Liver (tissue), 3 donors: ENCODE measurements around the gene RPTOR.

Experiments used
- EGR1 ChIP-seq, 2 donors: IDR thresholded peaks; 2 replicates each; pipeline ENCODE4 v1.6.1; 2016 to 2018; ENCODE audit warnings: antibody characterized with exemption in 2 of 2, low read depth in 2 of 2
- FOXA1 ChIP-seq: IDR thresholded peaks from 2 replicates; pipeline ENCODE4 v1.6.1; 2016; ENCODE audit warnings: antibody characterized with exemption
- GABPA ChIP-seq, 2 donors: IDR thresholded peaks in 1 of 2; conservative IDR thresholded peaks in 1 of 2; 2 replicates each; pipeline ENCODE4 v1.6.1; 2016; ENCODE audit warnings: antibody characterized with exemption in 2 of 2, mild to moderate bottlenecking in 1 of 2, moderate library complexity in 1 of 2
- RAD21 ChIP-seq, 2 donors: IDR thresholded peaks; 2 replicates each; pipeline ENCODE4 v1.6.1; 2016; ENCODE audit warnings: antibody characterized with exemption in 2 of 2, mild to moderate bottlenecking in 2 of 2
- SP1 ChIP-seq: IDR thresholded peaks from 2 replicates; pipeline ENCODE4 v1.6.1; 2018; ENCODE audit warnings: antibody characterized with exemption, mild to moderate bottlenecking
- TAF1 ChIP-seq: conservative IDR thresholded peaks from 2 replicates; pipeline ENCODE4 v1.6.1; 2016; ENCODE audit warnings: antibody characterized with exemption, mild to moderate bottlenecking
- TF ChIP-seq, protein P1 (sequence below): fragments of 150-350 bp; IDR thresholded peaks from 2 replicates; pipeline ENCODE4 v1.5.1; 2017; ENCODE audit warnings: improper control_type of control experiment, low read depth, low read length; ENCODE audit not compliant: missing input control
- TF ChIP-seq, protein P2 (sequence below): IDR thresholded peaks from 2 replicates; pipeline ENCODE4 v1.6.1; 2016; ENCODE audit warnings: antibody characterized with exemption, mild to moderate bottlenecking
- donor health status: healthy.
- donor health status: healthy.

DNA sequence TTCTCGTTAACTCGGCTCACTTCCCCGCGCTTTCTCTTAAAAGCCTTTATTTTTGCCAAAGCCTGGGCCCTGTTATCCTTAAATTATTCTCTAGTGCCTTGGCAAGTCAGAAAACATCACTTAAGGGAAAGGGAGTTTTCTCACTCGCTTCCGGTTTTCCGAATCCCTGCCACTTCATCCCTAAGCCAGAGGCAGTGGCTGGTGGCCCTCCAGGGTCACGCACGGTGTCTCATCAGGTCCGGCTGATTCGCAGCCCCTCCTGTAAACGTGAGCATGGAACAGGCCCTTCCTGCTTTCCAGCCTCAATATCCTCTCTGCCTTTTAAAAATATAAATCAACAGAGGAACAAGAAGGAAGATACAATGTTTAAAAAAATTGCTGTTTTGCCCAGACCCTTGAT is 304.5 kb downstream of the RPTOR start:
- TF ChIP-seq, protein P1, sequence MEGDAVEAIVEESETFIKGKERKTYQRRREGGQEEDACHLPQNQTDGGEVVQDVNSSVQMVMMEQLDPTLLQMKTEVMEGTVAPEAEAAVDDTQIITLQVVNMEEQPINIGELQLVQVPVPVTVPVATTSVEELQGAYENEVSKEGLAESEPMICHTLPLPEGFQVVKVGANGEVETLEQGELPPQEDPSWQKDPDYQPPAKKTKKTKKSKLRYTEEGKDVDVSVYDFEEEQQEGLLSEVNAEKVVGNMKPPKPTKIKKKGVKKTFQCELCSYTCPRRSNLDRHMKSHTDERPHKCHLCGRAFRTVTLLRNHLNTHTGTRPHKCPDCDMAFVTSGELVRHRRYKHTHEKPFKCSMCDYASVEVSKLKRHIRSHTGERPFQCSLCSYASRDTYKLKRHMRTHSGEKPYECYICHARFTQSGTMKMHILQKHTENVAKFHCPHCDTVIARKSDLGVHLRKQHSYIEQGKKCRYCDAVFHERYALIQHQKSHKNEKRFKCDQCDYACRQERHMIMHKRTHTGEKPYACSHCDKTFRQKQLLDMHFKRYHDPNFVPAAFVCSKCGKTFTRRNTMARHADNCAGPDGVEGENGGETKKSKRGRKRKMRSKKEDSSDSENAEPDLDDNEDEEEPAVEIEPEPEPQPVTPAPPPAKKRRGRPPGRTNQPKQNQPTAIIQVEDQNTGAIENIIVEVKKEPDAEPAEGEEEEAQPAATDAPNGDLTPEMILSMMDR: no peak
- TF ChIP-seq, protein P2, sequence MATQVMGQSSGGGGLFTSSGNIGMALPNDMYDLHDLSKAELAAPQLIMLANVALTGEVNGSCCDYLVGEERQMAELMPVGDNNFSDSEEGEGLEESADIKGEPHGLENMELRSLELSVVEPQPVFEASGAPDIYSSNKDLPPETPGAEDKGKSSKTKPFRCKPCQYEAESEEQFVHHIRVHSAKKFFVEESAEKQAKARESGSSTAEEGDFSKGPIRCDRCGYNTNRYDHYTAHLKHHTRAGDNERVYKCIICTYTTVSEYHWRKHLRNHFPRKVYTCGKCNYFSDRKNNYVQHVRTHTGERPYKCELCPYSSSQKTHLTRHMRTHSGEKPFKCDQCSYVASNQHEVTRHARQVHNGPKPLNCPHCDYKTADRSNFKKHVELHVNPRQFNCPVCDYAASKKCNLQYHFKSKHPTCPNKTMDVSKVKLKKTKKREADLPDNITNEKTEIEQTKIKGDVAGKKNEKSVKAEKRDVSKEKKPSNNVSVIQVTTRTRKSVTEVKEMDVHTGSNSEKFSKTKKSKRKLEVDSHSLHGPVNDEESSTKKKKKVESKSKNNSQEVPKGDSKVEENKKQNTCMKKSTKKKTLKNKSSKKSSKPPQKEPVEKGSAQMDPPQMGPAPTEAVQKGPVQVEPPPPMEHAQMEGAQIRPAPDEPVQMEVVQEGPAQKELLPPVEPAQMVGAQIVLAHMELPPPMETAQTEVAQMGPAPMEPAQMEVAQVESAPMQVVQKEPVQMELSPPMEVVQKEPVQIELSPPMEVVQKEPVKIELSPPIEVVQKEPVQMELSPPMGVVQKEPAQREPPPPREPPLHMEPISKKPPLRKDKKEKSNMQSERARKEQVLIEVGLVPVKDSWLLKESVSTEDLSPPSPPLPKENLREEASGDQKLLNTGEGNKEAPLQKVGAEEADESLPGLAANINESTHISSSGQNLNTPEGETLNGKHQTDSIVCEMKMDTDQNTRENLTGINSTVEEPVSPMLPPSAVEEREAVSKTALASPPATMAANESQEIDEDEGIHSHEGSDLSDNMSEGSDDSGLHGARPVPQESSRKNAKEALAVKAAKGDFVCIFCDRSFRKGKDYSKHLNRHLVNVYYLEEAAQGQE: no peak
- TF ChIP-seq GABPA (IDR thresholded peaks at IDR 0.05 in 1 of 2, conservative IDR thresholded peaks at IDR 0.05 in 1 of 2): no peak
- TF ChIP-seq SP1: no peak
- no peak for TF ChIP-seq FOXA1
- no peak for TF ChIP-seq RAD21 (IDR thresholded peaks at IDR 0.05)
- TF ChIP-seq TAF1: no peak
- no peak for TF ChIP-seq EGR1 (IDR thresholded peaks at IDR 0.05; ENCODE audit: low read depth in 2 of 2)
